GM21528 (cell line): Measurements from ENCODE around the gene DNAH3.
"Not testable (repeated sequence)": the region's sequence is repeated elsewhere in the genome, so short reads cannot be mapped to it uniquely, and the experiment has no call there.

Source experiments
- ATAC-seq: cut with Tn5 transposase; IDR thresholded peaks from one replicate; pipeline ENCODE4 v1.9.1; 2021; ENCODE audit warnings: mild to moderate bottlenecking, moderate library complexity; ENCODE audit not compliant: unreplicated experiment, low FRiP score

DNAH3 gene

GRCh38 chr16:21170116-21170515, 19.5 kb upstream of the DNAH3 start:
- ATAC-seq: not testable (repeated sequence)

GRCh38 chr16:21169249-21169981, 18.8 kb upstream of the DNAH3 start:
- no peak for ATAC-seq

GRCh38 chr16:21167929-21168602, 17.4 kb upstream of the DNAH3 start:
- ATAC-seq: no peak

GRCh38 chr16:21167360-21167759, 16.7 kb upstream of the DNAH3 start:
- ATAC-seq: no peak

- no peak for ATAC-seq
These were observed 15.9 kb upstream of the DNAH3 start for GRCh38 chr16:21166561-21166961.

- ATAC-seq: no peak
These were observed 14.0 kb upstream of the DNAH3 start for GRCh38 chr16:21164521-21165168.

GRCh38 chr16:21163576-21163975, 12.9 kb upstream of the DNAH3 start:
- no peak for ATAC-seq

GRCh38 chr16:21162661-21163151, 12.1 kb upstream of the DNAH3 start:
- ATAC-seq: no peak

GRCh38 chr16:21161211-21161610, 10.6 kb upstream of the DNAH3 start:
- no peak for ATAC-seq

GRCh38 chr16:21160276-21160675, 9.6 kb upstream of the DNAH3 start:
- ATAC-seq: no peak

GRCh38 chr16:21159281-21159951, 8.8 kb upstream of the DNAH3 start:
- no peak for ATAC-seq

GRCh38 chr16:21158208-21159110, 7.8 kb upstream of the DNAH3 start, which contains the start of gene LDAF1:
Gene LDAF1, plus strand, starts transcription at chr16:21158674. Its CDS starts 2,509 bp downstream, at chr16:21161183.
- ATAC-seq: peak; percentile 80

GRCh38 chr16:21157632-21158031, 7.0 kb upstream of the DNAH3 start:
- ATAC-seq: no peak

GRCh38 chr16:21156767-21157467, 6.3 kb upstream of the DNAH3 start:
- ATAC-seq: no peak

GRCh38 chr16:21156011-21156410, 5.4 kb upstream of the DNAH3 start:
- not testable (repeated sequence) for ATAC-seq

GRCh38 chr16:21153124-21153729, 2.6 kb upstream of the DNAH3 start:
- ATAC-seq: not testable (repeated sequence)

- ATAC-seq: not testable (repeated sequence)
These were observed 1.7 kb upstream of the DNAH3 start for GRCh38 chr16:21152160-21153030.

- ATAC-seq: no peak
These were observed 4.9 kb downstream of the DNAH3 start for GRCh38 chr16:21145738-21146137.
